AG10803 (cell line): ENCODE results near the gene FHDC1.

Experiments used
- DNase-seq: peaks from one replicate; pipeline ENCODE4 v3.0.0; 2010; ENCODE audit warnings: low read depth
- H3K4me3 ChIP-seq: 2 replicates; pipeline ENCODE4 v1.5.1; 2011; ENCODE audit warnings: mild to moderate bottlenecking, low read length, control low read depth
- CTCF ChIP-seq: conservative IDR thresholded peaks from 2 replicates; pipeline ENCODE4 v1.5.1; 2011; ENCODE audit warnings: mild to moderate bottlenecking, low read length, control low read depth, inconsistent platforms

FHDC1 gene

DNA sequence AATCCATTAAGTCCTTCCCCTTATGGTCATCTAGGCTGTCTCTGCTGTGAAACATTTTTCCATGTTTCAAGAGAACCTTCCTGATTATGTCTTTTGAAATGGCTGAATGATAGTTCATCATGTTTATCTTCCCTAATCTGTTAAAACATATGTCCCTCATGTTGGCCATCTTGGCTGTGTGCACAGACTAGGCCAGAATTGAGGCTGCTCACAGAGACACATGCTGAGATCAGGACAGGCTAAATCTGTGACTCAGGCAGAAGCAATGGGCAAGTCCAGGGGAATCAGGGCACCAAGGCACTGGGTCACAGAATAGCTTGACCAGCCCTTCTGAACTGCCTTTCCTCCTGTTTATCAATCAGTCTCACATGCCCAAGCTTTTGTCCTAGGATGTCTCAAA, 78.3 kb downstream of the FHDC1 start:
- no peak for TF ChIP-seq CTCF
- no peak overlapping the region for H3K4me3 ChIP-seq
- DNase-seq = no peak

DNA sequence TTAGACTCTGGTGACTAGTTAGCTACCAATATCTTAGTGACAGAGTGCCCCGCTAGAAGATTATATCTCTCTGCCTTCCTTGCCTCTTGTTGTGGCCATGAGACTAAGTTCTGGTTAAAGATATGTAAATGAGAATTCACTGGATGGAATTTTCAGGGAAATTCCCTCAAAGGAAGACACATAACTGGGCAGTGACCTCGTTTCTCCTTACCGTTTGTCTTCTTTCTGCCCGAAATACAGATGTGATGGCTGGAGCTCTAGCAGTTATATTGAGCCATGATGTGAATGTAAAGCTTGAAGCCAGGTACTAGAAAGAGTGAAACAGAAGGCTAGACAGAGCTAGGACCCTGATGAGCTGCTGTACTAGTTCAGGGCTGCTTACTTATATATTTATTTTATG, 80.5 kb downstream of the FHDC1 start:
- TF ChIP-seq CTCF = no peak
- no peak overlapping the region for H3K4me3 ChIP-seq
- no peak for DNase-seq

- H3K4me3 ChIP-seq = no peak overlapping the region
- TF ChIP-seq CTCF = no peak
- no peak for DNase-seq
Observed at GRCh38 chr4:153018031-153018430, 81.9 kb downstream of the FHDC1 start.

- DNase-seq = no peak
- no peak overlapping the region for H3K4me3 ChIP-seq
- no peak for TF ChIP-seq CTCF
Observed at GRCh38 chr4:153018684-153019083, 82.6 kb downstream of the FHDC1 start.

GRCh38 chr4:153019906-153020305, 83.8 kb downstream of the FHDC1 start:
- H3K4me3 ChIP-seq = no peak overlapping the region
- no peak for DNase-seq
- no peak for TF ChIP-seq CTCF

DNA sequence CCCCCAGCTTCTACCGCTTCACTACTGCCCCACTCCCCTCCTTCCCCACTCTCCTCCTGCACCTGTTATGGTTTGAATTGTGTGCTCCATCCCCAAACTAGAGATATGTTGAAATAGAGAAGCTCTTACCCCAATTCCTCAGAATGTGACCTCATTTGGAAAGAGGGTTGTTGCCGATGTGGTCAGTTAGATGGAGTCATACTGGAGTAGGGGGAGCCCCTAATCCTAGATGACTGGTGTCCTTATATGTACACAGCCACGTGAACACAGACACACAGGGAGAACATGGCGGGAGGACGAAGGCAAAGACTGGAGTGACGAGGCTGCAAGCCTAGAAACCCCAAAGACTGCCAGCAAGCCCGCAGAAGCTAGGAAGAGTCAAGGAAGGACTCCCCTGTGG, 84.3 kb downstream of the FHDC1 start:
- no peak overlapping the region for H3K4me3 ChIP-seq
- no peak for DNase-seq
- no peak for TF ChIP-seq CTCF

GRCh38 chr4:153021276-153021675, 85.2 kb downstream of the FHDC1 start:
- H3K4me3 ChIP-seq = no peak overlapping the region
- DNase-seq = no peak
- TF ChIP-seq CTCF = no peak
